GM12878 (cell line): Measurements from ENCODE around the gene APLP2. TPM values are rescaled to one million over a fixed set of nuclear protein-coding genes. Genes with fewer than 3 reads are reported as not detected.

Source experiments
- ATAC-seq: fragments of 200-7000 bp; cut with Tn5 transposase; 3 replicates; pipeline ENCODE4 v1.9.1; 2020; ENCODE audit warnings: mild to moderate bottlenecking, moderate library complexity
- BruUV-seq: library from RNA; stranded (reverse); fragments of 400-500 nt; replicated peaks from 2 replicates; lab custom pipeline; 2021; lab: Mats Ljungman, UMichigan
- CTCF ChIA-PET: fragments of 300-600 bp; sonication (Branson Sonifier 250); formaldehyde crosslinking; extraction: SDS; loops from one replicate; lab custom pipeline; 2021; ENCODE audit warnings: inconsistent platforms; lab: Yijun Ruan, JAX
- POLR2A ChIA-PET: fragments of 350-600 bp; formaldehyde crosslinking; extraction: SDS; loops from one replicate; lab custom pipeline; 2021; ENCODE audit warnings: inconsistent platforms; lab: Charles Lee
- RAD21 ChIA-PET: fragments of 300-600 bp; sonication (Branson Sonifier 250); formaldehyde crosslinking; loops from one replicate; lab custom pipeline; 2023; ENCODE audit warnings: antibody characterized with exemption; ENCODE audit not compliant: unreplicated experiment; lab: Charles Lee
- SMC1A ChIA-PET: fragments of 300-600 bp; sonication (Branson Sonifier 250); formaldehyde crosslinking; loops from one replicate; lab custom pipeline; 2023; ENCODE audit not compliant: unreplicated experiment, uncharacterized antibody; lab: Charles Lee
- DNase-seq: peaks from one replicate; pipeline ENCODE4 v3.0.0-alpha.2; 2011; ENCODE audit warnings: low read depth, low spot score
- FAIRE-seq: peaks from 3 replicates; lab custom pipeline; 2011; peaks lifted over from hg19 to GRCh38; lab: Jason Lieb, UNC
- H2AFZ ChIP-seq: 2 replicates; pipeline ENCODE4 v1.6.0; 2011; ENCODE audit warnings: low read depth, low read length, control low read depth; ENCODE audit not compliant: control insufficient read depth
- H3K27ac ChIP-seq: 2 replicates; pipeline ENCODE4 v1.5.1; 2011; ENCODE audit warnings: control low read depth; ENCODE audit not compliant: control insufficient read depth, insufficient read depth
- H3K27me3 ChIP-seq, 2 experiments: replicated peaks in 1 of 2; 2 replicates each; pipeline versions ENCODE4 v1.6.0 to v1.6.1; 2011; ENCODE audit warnings: low read length in 1 of 2; ENCODE audit not compliant: control insufficient read depth in 2 of 2, insufficient read depth in 2 of 2
- H3K36me3 ChIP-seq, 2 experiments: 2 replicates each; pipeline ENCODE4 v1.5.1; 2011; ENCODE audit warnings: low read length in 1 of 2; ENCODE audit not compliant: control insufficient read depth in 2 of 2, insufficient read depth in 2 of 2
- H3K4me1 ChIP-seq: 2 replicates; pipeline ENCODE4 v1.6.1; 2011; ENCODE audit warnings: mild to moderate bottlenecking, low read length, moderate library complexity, mixed read lengths; ENCODE audit not compliant: control insufficient read depth, insufficient read depth
- H3K4me2 ChIP-seq: 2 replicates; pipeline ENCODE4 v1.6.0; 2011; ENCODE audit warnings: control low read depth; ENCODE audit not compliant: control insufficient read depth, insufficient read depth
- H3K4me3 ChIP-seq: fragments of 200-600 bp; sonication (generic); 2 replicates; pipeline ENCODE4 v1.5.1; 2016
- H3K79me2 ChIP-seq: 2 replicates; pipeline ENCODE4 v1.6.0; 2011; ENCODE audit warnings: low read length; ENCODE audit not compliant: control insufficient read depth, insufficient read depth
- H3K9ac ChIP-seq: 2 replicates; pipeline ENCODE4 v1.8.0; 2011; ENCODE audit warnings: low read length, control low read depth, mixed read lengths; ENCODE audit not compliant: control insufficient read depth, insufficient read depth
- H3K9me3 ChIP-seq: replicated peaks from 3 replicates; pipeline ENCODE4 v1.5.1; 2011; ENCODE audit warnings: mild to moderate bottlenecking, low read length; ENCODE audit not compliant: control insufficient read depth, insufficient read depth
- H4K20me1 ChIP-seq: 2 replicates; pipeline ENCODE4 v1.6.0; 2011; ENCODE audit not compliant: control insufficient read depth, insufficient read depth
- BMI1 ChIP-seq: fragments of 450-650 bp; IDR thresholded peaks from 2 replicates; pipeline ENCODE4 v1.6.1; 2016; ENCODE audit warnings: mild to moderate bottlenecking, moderate library complexity, borderline replicate concordance
- CEBPB ChIP-seq, 2 experiments: fragments of 150-350 bp in 1 of 2; IDR thresholded peaks; 2 replicates each; pipeline ENCODE4 v1.6.1; 2012 to 2014; ENCODE audit warnings: low read depth in 2 of 2, low read length in 2 of 2, borderline replicate concordance in 1 of 2, inconsistent platforms in 1 of 2
- EED ChIP-seq: sonication (generic); IDR thresholded peaks from 2 replicates; pipeline ENCODE4 v1.6.1; 2016; ENCODE audit warnings: antibody characterized with exemption, low read depth
- FOXM1 ChIP-seq: IDR thresholded peaks from 2 replicates; pipeline ENCODE4 v1.6.1; 2012; ENCODE audit warnings: low read depth, mild to moderate bottlenecking, inconsistent platforms, low read length, moderate library complexity
- MEF2A ChIP-seq: IDR thresholded peaks from 2 replicates; pipeline ENCODE4 v1.6.1; 2011; ENCODE audit warnings: low read depth, mild to moderate bottlenecking, low read length, moderate library complexity; ENCODE audit not compliant: insufficient read depth
- MYC ChIP-seq: IDR thresholded peaks from 2 replicates; pipeline ENCODE4 v1.6.1; 2011; ENCODE audit warnings: mild to moderate bottlenecking, low read length, moderate library complexity, inconsistent platforms; ENCODE audit not compliant: insufficient read depth, insufficient replicate concordance, insufficient read length, severe bottlenecking
- NFYA ChIP-seq: IDR thresholded peaks from 2 replicates; pipeline ENCODE4 v1.6.1; 2011; ENCODE audit warnings: low read depth, mild to moderate bottlenecking, low read length, improper control_type of control experiment, borderline replicate concordance
- POLR2A ChIP-seq: IDR thresholded peaks from 2 replicates; pipeline ENCODE4 v1.6.1; 2011; ENCODE audit warnings: low read depth, mild to moderate bottlenecking, low read length
- RELA ChIP-seq: fragments of 450-650 bp; IDR thresholded peaks from 2 replicates; pipeline ENCODE4 v1.8.0; 2014; ENCODE audit warnings: borderline replicate concordance; ENCODE audit not compliant: partially characterized antibody
- SRF ChIP-seq, 2 experiments: IDR thresholded peaks; 2 replicates each; pipeline ENCODE4 v1.6.1; 2011; ENCODE audit warnings: low read depth in 2 of 2, low read length in 2 of 2, mild to moderate bottlenecking in 1 of 2, moderate library complexity in 1 of 2
- ZNF384 ChIP-seq: IDR thresholded peaks from 2 replicates; pipeline ENCODE4 v1.6.1; 2012; ENCODE audit warnings: low read depth, mild to moderate bottlenecking, low read length, improper control_type of control experiment, borderline replicate concordance
- WGBS: methylation state at CpG from one replicate; pipeline ENCODE4 v1.1.6; 2016; ENCODE audit warnings: low lambda C conversion rate; ENCODE audit not compliant: insufficient replicate concordance, insufficient coverage; ENCODE audit errors: missing lambda C conversion rate; 5-methylcytosine and 5-hydroxymethylcytosine counted together
- in situ Hi-C: fragments of 300-500 bp; cut with MboI; formaldehyde crosslinking; loops from 9 replicates; pipeline ENCODE4 v1.14.3; 2018; ENCODE audit warnings: mixed read lengths
- intact Hi-C: fragments of 100-400 bp; cut with micrococcal nuclease; formaldehyde crosslinking; loops from one replicate; pipeline ENCODE4 v1.14.2; 2022; ENCODE audit not compliant: unreplicated experiment
- polyA plus RNA-seq, 11 experiments: library from polyadenylated mRNA; depleted of rRNA in 4 of 11; unstranded in 6 of 11; stranded (reverse) in 5 of 11; fragments of >200 nt; fragmentation: Nextera tagmentation in 4 of 11; fragmentation: Illumina TruSeq in 1 of 11; extraction: Ambion mirVana in 4 of 11; extraction: Trizol in 1 of 11; gene quantifications; 1 replicate in 1 of 11; 2 replicates in 10 of 11; pipeline versions ENCODE4 v1.2.1 to v1.2.3, GENCODE V29; 2011 to 2016; ENCODE audit warnings: inconsistent platforms in 2 of 11, missing spikeins in 2 of 11, low read depth in 1 of 11
- total RNA-seq, 4 experiments: library from RNA; depleted of rRNA in 3 of 4; stranded (reverse); fragments of >200 nt in 3 of 4; fragmentation: Illumina TruSeq in 1 of 4; extraction: Trizol in 1 of 4; gene quantifications; 2 replicates each; pipeline versions ENCODE4 v1.2.1 to v1.2.3, GENCODE V29; 2013 to 2021
- TF ChIP-seq, protein P1 (sequence below): IDR thresholded peaks from 2 replicates; pipeline ENCODE4 v1.6.1; 2011; ENCODE audit warnings: borderline replicate concordance, low read depth, mild to moderate bottlenecking, moderate library complexity, low read length; ENCODE audit not compliant: insufficient read depth, poor library complexity, severe bottlenecking
- TF ChIP-seq, protein P2 (sequence below): IDR thresholded peaks from 2 replicates; pipeline ENCODE4 v1.6.1; 2012; ENCODE audit warnings: improper control_type of control experiment, low read depth, low read length; ENCODE audit not compliant: insufficient replicate concordance
- TF ChIP-seq, protein P3 (sequence below): fragments of 450-650 bp; formaldehyde crosslinking; IDR thresholded peaks from 2 replicates; pipeline ENCODE4 v1.4.0; 2020; ENCODE audit warnings: mild to moderate bottlenecking, moderate library complexity

The APLP2 gene
- total and polyA plus RNA-seq, 10 of the 15 experiments (the other 5 are each of a cell fraction or from before 2014, with no cell fraction given): 2.3 to 38.8 (median 21.3) TPM

DNA sequence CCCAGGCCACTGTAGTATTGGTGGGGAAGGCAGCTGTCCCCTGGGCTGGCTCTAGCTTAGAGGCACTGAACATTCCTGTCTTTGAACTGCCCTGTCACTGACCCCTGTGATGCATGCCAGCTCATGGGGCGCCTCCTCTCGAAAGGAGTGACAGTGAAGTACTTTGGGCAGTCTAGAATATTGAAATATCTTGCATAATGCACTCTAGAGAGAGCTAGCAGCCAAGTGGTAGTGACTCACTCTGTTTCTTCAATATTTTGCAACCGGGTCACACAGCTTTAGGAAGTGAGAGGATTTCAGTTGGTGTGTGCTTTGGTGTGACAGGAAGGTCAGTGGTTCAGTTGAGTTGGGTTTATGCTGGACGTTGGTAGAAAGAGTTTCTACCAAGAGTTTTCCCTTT is 54.4 kb downstream of the APLP2 start:
- ATAC-seq (no peak), FAIRE-seq (no peak), DNase-seq (no peak)
- 20% methylated on average over 4 of the region's 4 CpGs for WGBS
- no peaks in the 10 kb centered on the region for H3K9me3 ChIP-seq
- no peak overlapping the region for H3K4me2 ChIP-seq
- POLR2A ChIA-PET: no interaction called here
- in situ Hi-C loops (no loop called here), intact Hi-C loops (no loop called here)
- RAD21 ChIA-PET: interaction anchor here (1.0 kb wide), 1 partner anchor 8 kb away, joined by 6 read pairs; no protein-coding TSS in a partner anchor
- TF ChIP-seq, protein P1, sequence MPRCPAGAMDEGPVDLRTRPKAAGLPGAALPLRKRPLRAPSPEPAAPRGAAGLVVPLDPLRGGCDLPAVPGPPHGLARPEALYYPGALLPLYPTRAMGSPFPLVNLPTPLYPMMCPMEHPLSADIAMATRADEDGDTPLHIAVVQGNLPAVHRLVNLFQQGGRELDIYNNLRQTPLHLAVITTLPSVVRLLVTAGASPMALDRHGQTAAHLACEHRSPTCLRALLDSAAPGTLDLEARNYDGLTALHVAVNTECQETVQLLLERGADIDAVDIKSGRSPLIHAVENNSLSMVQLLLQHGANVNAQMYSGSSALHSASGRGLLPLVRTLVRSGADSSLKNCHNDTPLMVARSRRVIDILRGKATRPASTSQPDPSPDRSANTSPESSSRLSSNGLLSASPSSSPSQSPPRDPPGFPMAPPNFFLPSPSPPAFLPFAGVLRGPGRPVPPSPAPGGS: no peak
- TF ChIP-seq MYC (no peak), FOXM1 (no peak), EED (no peak), CEBPB (IDR thresholded peaks at IDR 0.05; ENCODE audit: borderline replicate concordance in 1 of 2, low read depth in 2 of 2, low read length in 2 of 2) (no peak), BMI1 (no peak), ZNF384 (no peak), RELA (no peak), SRF (IDR thresholded peaks at IDR 0.05; ENCODE audit: low read depth in 2 of 2, low read length in 2 of 2) (no peak), POLR2A (no peak), MEF2A (no peak), NFYA (no peak)
- TF ChIP-seq, protein P2, sequence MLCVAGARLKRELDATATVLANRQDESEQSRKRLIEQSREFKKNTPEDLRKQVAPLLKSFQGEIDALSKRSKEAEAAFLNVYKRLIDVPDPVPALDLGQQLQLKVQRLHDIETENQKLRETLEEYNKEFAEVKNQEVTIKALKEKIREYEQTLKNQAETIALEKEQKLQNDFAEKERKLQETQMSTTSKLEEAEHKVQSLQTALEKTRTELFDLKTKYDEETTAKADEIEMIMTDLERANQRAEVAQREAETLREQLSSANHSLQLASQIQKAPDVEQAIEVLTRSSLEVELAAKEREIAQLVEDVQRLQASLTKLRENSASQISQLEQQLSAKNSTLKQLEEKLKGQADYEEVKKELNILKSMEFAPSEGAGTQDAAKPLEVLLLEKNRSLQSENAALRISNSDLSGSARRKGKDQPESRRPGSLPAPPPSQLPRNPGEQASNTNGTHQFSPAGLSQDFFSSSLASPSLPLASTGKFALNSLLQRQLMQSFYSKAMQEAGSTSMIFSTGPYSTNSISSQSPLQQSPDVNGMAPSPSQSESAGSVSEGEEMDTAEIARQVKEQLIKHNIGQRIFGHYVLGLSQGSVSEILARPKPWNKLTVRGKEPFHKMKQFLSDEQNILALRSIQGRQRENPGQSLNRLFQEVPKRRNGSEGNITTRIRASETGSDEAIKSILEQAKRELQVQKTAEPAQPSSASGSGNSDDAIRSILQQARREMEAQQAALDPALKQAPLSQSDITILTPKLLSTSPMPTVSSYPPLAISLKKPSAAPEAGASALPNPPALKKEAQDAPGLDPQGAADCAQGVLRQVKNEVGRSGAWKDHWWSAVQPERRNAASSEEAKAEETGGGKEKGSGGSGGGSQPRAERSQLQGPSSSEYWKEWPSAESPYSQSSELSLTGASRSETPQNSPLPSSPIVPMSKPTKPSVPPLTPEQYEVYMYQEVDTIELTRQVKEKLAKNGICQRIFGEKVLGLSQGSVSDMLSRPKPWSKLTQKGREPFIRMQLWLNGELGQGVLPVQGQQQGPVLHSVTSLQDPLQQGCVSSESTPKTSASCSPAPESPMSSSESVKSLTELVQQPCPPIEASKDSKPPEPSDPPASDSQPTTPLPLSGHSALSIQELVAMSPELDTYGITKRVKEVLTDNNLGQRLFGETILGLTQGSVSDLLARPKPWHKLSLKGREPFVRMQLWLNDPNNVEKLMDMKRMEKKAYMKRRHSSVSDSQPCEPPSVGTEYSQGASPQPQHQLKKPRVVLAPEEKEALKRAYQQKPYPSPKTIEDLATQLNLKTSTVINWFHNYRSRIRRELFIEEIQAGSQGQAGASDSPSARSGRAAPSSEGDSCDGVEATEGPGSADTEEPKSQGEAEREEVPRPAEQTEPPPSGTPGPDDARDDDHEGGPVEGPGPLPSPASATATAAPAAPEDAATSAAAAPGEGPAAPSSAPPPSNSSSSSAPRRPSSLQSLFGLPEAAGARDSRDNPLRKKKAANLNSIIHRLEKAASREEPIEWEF: no peak
- TF ChIP-seq, protein P3, sequence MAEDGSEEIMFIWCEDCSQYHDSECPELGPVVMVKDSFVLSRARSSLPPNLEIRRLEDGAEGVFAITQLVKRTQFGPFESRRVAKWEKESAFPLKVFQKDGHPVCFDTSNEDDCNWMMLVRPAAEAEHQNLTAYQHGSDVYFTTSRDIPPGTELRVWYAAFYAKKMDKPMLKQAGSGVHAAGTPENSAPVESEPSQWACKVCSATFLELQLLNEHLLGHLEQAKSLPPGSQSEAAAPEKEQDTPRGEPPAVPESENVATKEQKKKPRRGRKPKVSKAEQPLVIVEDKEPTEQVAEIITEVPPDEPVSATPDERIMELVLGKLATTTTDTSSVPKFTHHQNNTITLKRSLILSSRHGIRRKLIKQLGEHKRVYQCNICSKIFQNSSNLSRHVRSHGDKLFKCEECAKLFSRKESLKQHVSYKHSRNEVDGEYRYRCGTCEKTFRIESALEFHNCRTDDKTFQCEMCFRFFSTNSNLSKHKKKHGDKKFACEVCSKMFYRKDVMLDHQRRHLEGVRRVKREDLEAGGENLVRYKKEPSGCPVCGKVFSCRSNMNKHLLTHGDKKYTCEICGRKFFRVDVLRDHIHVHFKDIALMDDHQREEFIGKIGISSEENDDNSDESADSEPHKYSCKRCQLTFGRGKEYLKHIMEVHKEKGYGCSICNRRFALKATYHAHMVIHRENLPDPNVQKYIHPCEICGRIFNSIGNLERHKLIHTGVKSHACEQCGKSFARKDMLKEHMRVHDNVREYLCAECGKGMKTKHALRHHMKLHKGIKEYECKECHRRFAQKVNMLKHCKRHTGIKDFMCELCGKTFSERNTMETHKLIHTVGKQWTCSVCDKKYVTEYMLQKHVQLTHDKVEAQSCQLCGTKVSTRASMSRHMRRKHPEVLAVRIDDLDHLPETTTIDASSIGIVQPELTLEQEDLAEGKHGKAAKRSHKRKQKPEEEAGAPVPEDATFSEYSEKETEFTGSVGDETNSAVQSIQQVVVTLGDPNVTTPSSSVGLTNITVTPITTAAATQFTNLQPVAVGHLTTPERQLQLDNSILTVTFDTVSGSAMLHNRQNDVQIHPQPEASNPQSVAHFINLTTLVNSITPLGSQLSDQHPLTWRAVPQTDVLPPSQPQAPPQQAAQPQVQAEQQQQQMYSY (CRISPR knock-in tag): no peak
- no peaks in the 10 kb centered on the region for H4K20me1 ChIP-seq
- H3K27ac ChIP-seq: no peak overlapping the region
- no peaks in the 10 kb centered on the region for H3K79me2 ChIP-seq
- peaks cover 2% of the 10 kb centered on the region for H3K4me1 ChIP-seq
- CTCF ChIA-PET: no interaction called here
- SMC1A ChIA-PET: interaction anchor here (1.1 kb wide), 1 partner anchor 53 kb away, joined by 4 read pairs; no protein-coding TSS in a partner anchor
- no peak overlapping the region for H2AFZ ChIP-seq
- H3K36me3 ChIP-seq: peaks cover 0 to 3% of the 10 kb centered on the region in 2 experiments; a peak in 1 of 4 replicates
- no peaks in the 10 kb centered on the region for H3K27me3 ChIP-seq
- H3K4me3 ChIP-seq: no peak overlapping the region
- H3K9ac ChIP-seq: no peak overlapping the region
- no TSS peak for BruUV-seq
